ENCODE data around the gene PRUNE2.
A peak's percentile ranks its signal among the peaks of the same experiment; 100 is the strongest.
"Not testable (repeated sequence)": the region's sequence is repeated elsewhere in the genome, so short reads cannot be mapped to it uniquely, and the experiment has no call there.

Gene PRUNE2

GRCh38 chr9:76868897-76869296 is 37.0 kb downstream of the PRUNE2 start:
- peak; percentile 83 for DNase-seq (ENCODE audit: low spot score)

GRCh38 chr9:76866689-76867088 is 39.2 kb downstream of the PRUNE2 start:
- DNase-seq (ENCODE audit: low spot score), result peak; percentile 96

- DNase-seq (ENCODE audit: low spot score), result no peak
Observed at GRCh38 chr9:76863832-76864231, 42.1 kb downstream of the PRUNE2 start.

- DNase-seq (ENCODE audit: low spot score), result no peak
Observed at GRCh38 chr9:76859860-76860259, 46.1 kb downstream of the PRUNE2 start.

- not testable (repeated sequence) for DNase-seq (ENCODE audit: low spot score)
Observed at GRCh38 chr9:76858248-76858647, 47.7 kb downstream of the PRUNE2 start.

- no peak for DNase-seq (ENCODE audit: low spot score)
Observed at GRCh38 chr9:76856016-76856415, 49.9 kb downstream of the PRUNE2 start.

- DNase-seq (ENCODE audit: low spot score), result no peak
Observed at GRCh38 chr9:76855015-76855414, 50.9 kb downstream of the PRUNE2 start.

GRCh38 chr9:76852026-76852425 is 53.9 kb downstream of the PRUNE2 start:
- DNase-seq (ENCODE audit: low spot score), result no peak

GRCh38 chr9:76846297-76846696 is 59.6 kb downstream of the PRUNE2 start:
- DNase-seq (ENCODE audit: low spot score), result peak; percentile 35

- no peak for DNase-seq (ENCODE audit: low spot score)
Observed at GRCh38 chr9:76845254-76845653, 60.7 kb downstream of the PRUNE2 start.

- peak; percentile 67 for DNase-seq (ENCODE audit: low spot score)
Observed at GRCh38 chr9:76835571-76836283, 70.2 kb downstream of the PRUNE2 start.

- DNase-seq (ENCODE audit: low spot score), result no peak
Observed at GRCh38 chr9:76828447-76828846, 77.5 kb downstream of the PRUNE2 start.

- DNase-seq (ENCODE audit: low spot score), result peak; percentile 49
Observed at GRCh38 chr9:76827296-76828080, 78.4 kb downstream of the PRUNE2 start.

- no peak for DNase-seq (ENCODE audit: low spot score)
Observed at GRCh38 chr9:76820431-76820830, 85.5 kb downstream of the PRUNE2 start.

- peak; percentile 96 for DNase-seq (ENCODE audit: low spot score)
Observed at GRCh38 chr9:76818271-76818670, 87.6 kb downstream of the PRUNE2 start.

- DNase-seq (ENCODE audit: low spot score), result peak; percentile 79
Observed at GRCh38 chr9:76817489-76817888, 88.4 kb downstream of the PRUNE2 start.

GRCh38 chr9:76812591-76812990 is 93.3 kb downstream of the PRUNE2 start:
- DNase-seq (ENCODE audit: low spot score), result no peak

GRCh38 chr9:76810377-76810957 is 95.4 kb downstream of the PRUNE2 start:
- DNase-seq (ENCODE audit: low spot score), result peak; percentile 70

- peak; percentile 23 for DNase-seq (ENCODE audit: low spot score)
Observed at GRCh38 chr9:76808636-76809035, 97.3 kb downstream of the PRUNE2 start.

- DNase-seq (ENCODE audit: low spot score), result no peak
Observed at GRCh38 chr9:76803762-76804161, 102.2 kb downstream of the PRUNE2 start.

- DNase-seq (ENCODE audit: low spot score), result no peak
Observed at GRCh38 chr9:76803083-76803482, 102.8 kb downstream of the PRUNE2 start.

GRCh38 chr9:76800901-76801300 is 105.0 kb downstream of the PRUNE2 start:
- no peak for DNase-seq (ENCODE audit: low spot score)

- DNase-seq (ENCODE audit: low spot score), result no peak
Observed at GRCh38 chr9:76799473-76799872, 106.4 kb downstream of the PRUNE2 start.
